Tibial nerve (tissue), 4 donors: ENCODE data around the gene MEF2A. TPM values are rescaled to one million over a fixed set of nuclear protein-coding genes. Genes with fewer than 3 reads are reported as not detected.

Source experiments
- DNase-seq, 2 donors: peaks; one replicate each; pipeline ENCODE4 v3.0.0-alpha.2; 2019; ENCODE audit warnings: low spot score in 2 of 2
- H3K27ac ChIP-seq, 4 donors: fragments of 200-600 bp; sonication (generic) in 3 of 4; one replicate each; pipeline ENCODE4 v1.5.1; 2017 to 2019; ENCODE audit warnings: mild to moderate bottlenecking in 1 of 4
- H3K27me3 ChIP-seq, 2 donors: fragments of 200-600 bp; sonication (generic) in 1 of 2; one replicate each; pipeline versions ENCODE4 v1.5.1 to v1.6.0; 2017 to 2019
- H3K36me3 ChIP-seq, 3 donors: fragments of 200-600 bp; sonication (generic); one replicate each; pipeline ENCODE4 v1.5.1; 2018 to 2019
- H3K4me1 ChIP-seq, 4 donors: fragments of 200-600 bp; sonication (generic) in 3 of 4; one replicate each; pipeline ENCODE4 v1.5.1; 2017 to 2019
- H3K4me3 ChIP-seq, 4 donors: fragments of 200-600 bp; sonication (generic) in 3 of 4; one replicate each; pipeline ENCODE4 v1.5.1; 2017 to 2019; ENCODE audit warnings: mild to moderate bottlenecking in 1 of 4, moderate library complexity in 1 of 4
- H3K9me3 ChIP-seq, 4 donors: fragments of 200-600 bp; sonication (generic) in 3 of 4; one replicate each; pipeline ENCODE4 v1.5.1; 2017 to 2019
- CTCF ChIP-seq, 5 experiments: fragments of 200-600 bp in 3 of 5; fragments of 450-650 bp in 2 of 5; sonication (generic) in 3 of 5; IDR thresholded peaks; one replicate each; pipeline ENCODE4 v1.5.1; 2016 to 2019; ENCODE audit warnings: antibody characterized with exemption in 5 of 5, mild to moderate bottlenecking in 3 of 5, moderate library complexity in 2 of 5
- EP300 ChIP-seq, 2 donors: sonication (generic); formaldehyde crosslinking; IDR thresholded peaks; one replicate each; pipeline ENCODE4 v1.6.1; 2017; ENCODE audit warnings: antibody characterized with exemption in 2 of 2, mild to moderate bottlenecking in 1 of 2
- POLR2A ChIP-seq, 2 donors: fragments of 450-650 bp; IDR thresholded peaks; one replicate each; pipeline ENCODE4 v1.6.1; 2017; ENCODE audit warnings: antibody characterized with exemption in 2 of 2, mild to moderate bottlenecking in 2 of 2, moderate library complexity in 2 of 2
- WGBS, 2 donors: methylation state at CpG; one replicate each; pipeline ENCODE4 v1.1.5; 2018; 5-methylcytosine and 5-hydroxymethylcytosine counted together
- total RNA-seq, 4 donors: library from RNA; depleted of rRNA; stranded (reverse); fragments of >200 nt; gene quantifications; one replicate each; pipeline ENCODE4 v1.1.0, GENCODE V29; 2016

MEF2A gene
- total RNA-seq, 4 donors from 2014 or later: 45.5 to 66.3 (median 55.8) TPM

GRCh38 chr15:99619712-99620111, 53.9 kb downstream of the MEF2A start:
- peak overlapping the region in 1 of 4 donors; percentile 13 for H3K27ac ChIP-seq
- H3K9me3 ChIP-seq: no peaks in the 10 kb centered on the region
- no peak overlapping the region for H3K4me3 ChIP-seq
- WGBS, 2 donors: 74 to 78% methylated on average over 2 of the region's 2 CpGs
- peaks cover 0 to 52% (median 10%) of the 10 kb centered on the region in 4 donors for H3K4me1 ChIP-seq
- no peaks in the 10 kb centered on the region for H3K27me3 ChIP-seq
- DNase-seq: no peak
- peaks cover 0 to 13% (median 0%) of the 10 kb centered on the region in 3 donors for H3K36me3 ChIP-seq
- TF ChIP-seq POLR2A (IDR thresholded peaks at IDR 0.05) (no peak), CTCF (IDR thresholded peaks at IDR 0.05) (no peak), EP300 (IDR thresholded peaks at IDR 0.05) (no peak)

DNA sequence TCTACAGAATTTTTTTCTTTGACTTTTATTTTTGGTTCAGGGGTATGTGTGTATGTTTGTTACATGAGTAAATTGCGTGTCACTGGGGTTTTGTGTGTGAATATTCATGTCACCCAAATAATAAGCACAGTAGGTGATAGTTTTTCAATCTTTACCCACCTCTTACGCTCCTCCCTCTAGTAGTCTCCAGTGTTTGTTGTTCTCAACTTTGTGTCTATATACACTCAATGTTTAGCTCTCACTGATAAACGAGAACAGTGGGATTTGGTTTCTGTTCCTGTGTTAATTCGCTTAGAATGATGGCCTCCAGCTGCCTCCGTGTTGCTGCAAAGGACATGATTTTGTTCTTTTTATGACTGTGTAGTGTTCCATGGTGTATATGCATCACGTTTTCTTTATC, 54.4 kb downstream of the MEF2A start:
- WGBS, 2 donors: 82 to 86% methylated on average over 6 of the region's 6 CpGs
- H3K4me1 ChIP-seq: peaks cover 0 to 48% (median 9%) of the 10 kb centered on the region in 4 donors

DNA sequence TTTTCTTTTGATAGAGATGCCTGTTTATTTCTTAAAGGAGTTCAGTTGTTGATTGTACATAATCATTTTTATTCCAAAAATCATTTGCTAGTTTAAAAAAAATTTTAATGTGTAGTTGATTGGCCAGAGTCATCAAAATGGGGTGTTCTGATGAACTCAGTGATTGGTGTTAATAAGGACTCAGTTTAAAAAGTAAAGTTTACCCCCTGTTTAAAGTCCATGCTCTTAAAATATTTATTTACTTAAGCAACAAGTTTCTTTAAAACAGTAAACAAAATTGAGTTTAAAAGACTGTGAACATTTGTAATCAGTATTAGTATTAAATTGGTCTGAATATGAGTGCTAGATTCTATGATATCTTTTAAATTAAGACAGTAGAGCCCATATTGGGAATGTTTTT, 56.0 kb downstream of the MEF2A start:
- DNase-seq: no peak
- TF ChIP-seq POLR2A (IDR thresholded peaks at IDR 0.05) (no peak), EP300 (IDR thresholded peaks at IDR 0.05) (no peak), CTCF (IDR thresholded peaks at IDR 0.05) (no peak)
- Histone ChIP-seq H3K27me3 (no peaks in the 10 kb centered on the region), H3K9me3 (peaks cover 0 to 11% (median 2%) of the 10 kb centered on the region in 4 donors), H3K27ac (no peak overlapping the region), H3K36me3 (peaks cover 0 to 13% (median 0%) of the 10 kb centered on the region in 3 donors), H3K4me1 (peaks cover 0 to 32% (median 8%) of the 10 kb centered on the region in 4 donors), H3K4me3 (no peak overlapping the region)

More for the DNA sequence above, 54.4 kb downstream of the MEF2A start:
- TF ChIP-seq POLR2A (IDR thresholded peaks at IDR 0.05) (no peak), EP300 (IDR thresholded peaks at IDR 0.05) (no peak), CTCF (IDR thresholded peaks at IDR 0.05) (no peak)
- H3K4me3 ChIP-seq: no peak overlapping the region
- H3K36me3 ChIP-seq: peaks cover 0 to 13% (median 0%) of the 10 kb centered on the region in 3 donors
- peaks cover 0 to 3% (median 0%) of the 10 kb centered on the region in 4 donors for H3K9me3 ChIP-seq
- peak overlapping the region in 1 of 4 donors; percentile 13 for H3K27ac ChIP-seq
- DNase-seq: no peak
- H3K27me3 ChIP-seq: no peaks in the 10 kb centered on the region

DNA sequence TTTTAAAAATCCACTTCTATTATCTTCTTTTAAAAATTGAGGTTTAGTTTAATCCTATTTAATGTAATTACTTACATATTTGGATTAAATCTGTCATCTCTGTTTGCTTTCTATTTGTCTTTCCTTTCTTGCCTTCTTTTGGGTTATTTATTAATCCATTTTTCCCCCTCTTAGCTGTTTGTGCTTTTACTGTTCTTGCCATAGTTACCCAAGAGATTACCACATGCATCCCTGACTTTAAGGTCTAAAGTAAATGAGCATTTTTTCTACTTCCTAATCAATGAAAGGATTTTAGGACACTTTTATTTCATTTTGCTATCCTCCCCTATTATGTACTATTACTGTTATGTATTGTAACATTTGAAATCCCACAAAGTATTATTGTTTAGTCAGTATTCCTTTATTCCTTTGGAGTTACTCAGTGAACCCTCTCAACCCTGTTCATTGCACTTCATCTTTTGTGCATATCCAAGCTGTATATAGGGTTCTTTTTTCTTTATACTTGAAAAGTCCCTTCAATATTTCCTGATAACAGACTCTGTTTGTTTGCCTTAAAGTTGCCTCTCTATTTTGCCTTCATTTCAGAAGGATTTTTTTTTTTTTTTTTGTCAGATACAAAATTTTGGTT, 62.7 kb downstream of the MEF2A start:
- peak overlapping the region in 1 of 4 donors; percentile 28 for H3K27ac ChIP-seq
- H3K9me3 ChIP-seq: peaks cover 0 to 11% (median 2%) of the 10 kb centered on the region in 4 donors
- H3K4me1 ChIP-seq: peaks cover 0 to 43% (median 10%) of the 10 kb centered on the region in 4 donors
- TF ChIP-seq CTCF (IDR thresholded peaks at IDR 0.05) (no peak), POLR2A (IDR thresholded peaks at IDR 0.05) (no peak), EP300 (IDR thresholded peaks at IDR 0.05) (no peak)
- no peak overlapping the region for H3K4me3 ChIP-seq
- no peaks in the 10 kb centered on the region for H3K36me3 ChIP-seq
- no peaks in the 10 kb centered on the region for H3K27me3 ChIP-seq
- no peak for DNase-seq

DNA sequence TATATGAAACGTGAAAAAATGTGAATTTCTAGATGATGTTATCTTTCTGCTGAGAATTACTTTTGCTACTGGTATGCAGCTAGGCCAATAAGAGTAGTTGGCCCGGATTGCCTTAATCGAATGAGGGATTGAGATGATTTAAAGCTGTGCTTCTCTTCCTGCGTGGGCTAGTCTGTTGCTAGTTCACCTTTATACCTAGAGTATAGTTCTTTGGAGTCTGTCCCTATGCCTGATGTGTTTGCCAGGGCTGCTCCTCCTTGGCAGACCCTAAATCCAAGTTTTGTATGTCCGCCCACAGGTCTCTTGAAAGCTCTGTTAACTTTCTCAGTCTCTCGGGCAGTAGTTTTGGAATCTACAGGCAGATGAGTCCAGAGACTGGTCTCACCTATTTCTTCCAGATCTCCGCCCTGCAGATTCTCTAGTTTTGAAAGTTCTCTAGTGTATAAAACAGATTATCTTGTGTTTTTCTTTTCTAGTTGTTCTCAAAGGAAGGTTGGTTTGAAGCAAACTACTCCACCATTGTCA, 64.9 kb downstream of the MEF2A start:
- no peak for DNase-seq
- H3K4me3 ChIP-seq: no peak overlapping the region
- H3K27me3 ChIP-seq: no peaks in the 10 kb centered on the region
- H3K36me3 ChIP-seq: peaks cover 0 to 11% (median 0%) of the 10 kb centered on the region in 3 donors
- no peak for TF ChIP-seq POLR2A (IDR thresholded peaks at IDR 0.05)
- TF ChIP-seq EP300 (IDR thresholded peaks at IDR 0.05): no peak
- no peak for TF ChIP-seq CTCF (IDR thresholded peaks at IDR 0.05)
- peak overlapping the region in 3 of 4 donors; percentile 51 to 56 (median 55) for H3K27ac ChIP-seq
- 69 to 80% methylated on average over 7 of the region's 7 CpGs for WGBS, 2 donors
- H3K4me1 ChIP-seq: peaks cover 0 to 43% (median 10%) of the 10 kb centered on the region in 4 donors
- H3K9me3 ChIP-seq: peaks cover 0 to 3% (median 0%) of the 10 kb centered on the region in 4 donors
